ENCODE data around the gene SERP1. TPM values are rescaled to one million over a fixed set of nuclear protein-coding genes. Genes with fewer than 3 reads are reported as not detected.
"Not testable (repeated sequence)": the region's sequence is repeated elsewhere in the genome, so short reads cannot be mapped to it uniquely, and the experiment has no call there.

SERP1 gene
- total and polyA plus RNA-seq, 9 donors, result 47.7 to 97.1 (median 67.5) TPM

- no peak for DNase-seq
- no peaks in the 10 kb centered on the region for H3K36me3 ChIP-seq (ENCODE audit: control insufficient read depth, insufficient read depth, low read length)
- 80% methylated on average over 17 of the region's 24 CpGs for WGBS (ENCODE audit: insufficient coverage)
- H3K27me3 ChIP-seq (ENCODE audit: control insufficient read depth, insufficient read depth, low read length), result no peaks in the 10 kb centered on the region
- H3K9me3 ChIP-seq (replicated peaks; ENCODE audit: control insufficient read depth, low read depth, low read length), result no peaks in the 10 kb centered on the region
- H3K4me3 ChIP-seq (ENCODE audit: low read length), result no peak overlapping the region
- H3K27ac ChIP-seq (ENCODE audit: low read length), result no peak overlapping the region
- no peaks in the 10 kb centered on the region for H3K4me1 ChIP-seq (ENCODE audit: control insufficient read depth, insufficient read depth, low read length)
These were observed 25.9 kb downstream of the SERP1 start for GRCh38 chr3:150520408-150520807.

- DNase-seq, result no peak
These were observed 27.3 kb downstream of the SERP1 start for GRCh38 chr3:150519026-150519425.

GRCh38 chr3:150515210-150515609 is 31.1 kb downstream of the SERP1 start:
- no peak overlapping the region for H3K27ac ChIP-seq (ENCODE audit: low read length)
- no peak for DNase-seq
- no peaks in the 10 kb centered on the region for H3K4me1 ChIP-seq (ENCODE audit: control insufficient read depth, insufficient read depth, low read length)
- H3K4me3 ChIP-seq (ENCODE audit: low read length), result no peak overlapping the region
- no peaks in the 10 kb centered on the region for H3K27me3 ChIP-seq (ENCODE audit: control insufficient read depth, insufficient read depth, low read length)
- WGBS (ENCODE audit: insufficient coverage), result no CpG with 5 or more reads among the region's 4 CpGs
- no peaks in the 10 kb centered on the region for H3K9me3 ChIP-seq (replicated peaks; ENCODE audit: control insufficient read depth, low read depth, low read length)
- no peaks in the 10 kb centered on the region for H3K36me3 ChIP-seq (ENCODE audit: control insufficient read depth, insufficient read depth, low read length)

More at GRCh38 chr3:150519026-150519425, 27.3 kb downstream of the SERP1 start:
- no CpG with 5 or more reads among the region's 3 CpGs for WGBS (ENCODE audit: insufficient coverage)
- H3K27me3 ChIP-seq (ENCODE audit: control insufficient read depth, insufficient read depth, low read length), result no peaks in the 10 kb centered on the region
- no peaks in the 10 kb centered on the region for H3K4me1 ChIP-seq (ENCODE audit: control insufficient read depth, insufficient read depth, low read length)
- H3K9me3 ChIP-seq (replicated peaks; ENCODE audit: control insufficient read depth, low read depth, low read length), result no peaks in the 10 kb centered on the region
- H3K36me3 ChIP-seq (ENCODE audit: control insufficient read depth, insufficient read depth, low read length), result no peaks in the 10 kb centered on the region
- no peak overlapping the region for H3K4me3 ChIP-seq (ENCODE audit: low read length)
- no peak overlapping the region for H3K27ac ChIP-seq (ENCODE audit: low read length)

GRCh38 chr3:150511122-150511821 is 35.0 kb downstream of the SERP1 start:
- no CpG with 5 or more reads among the region's 4 CpGs for WGBS (ENCODE audit: insufficient coverage)

GRCh38 chr3:150509780-150510179 is 36.5 kb downstream of the SERP1 start:
- Histone ChIP-seq H3K27me3 (ENCODE audit: control insufficient read depth, insufficient read depth, low read length) (no peaks in the 10 kb centered on the region), H3K36me3 (ENCODE audit: control insufficient read depth, insufficient read depth, low read length) (no peaks in the 10 kb centered on the region), H3K4me1 (ENCODE audit: control insufficient read depth, insufficient read depth, low read length) (no peaks in the 10 kb centered on the region), H3K27ac (ENCODE audit: low read length) (no peak overlapping the region), H3K4me3 (ENCODE audit: low read length) (no peak overlapping the region), H3K9me3 (replicated peaks; ENCODE audit: control insufficient read depth, low read depth, low read length) (no peaks in the 10 kb centered on the region)
- no CpG with 5 or more reads among the region's 2 CpGs for WGBS (ENCODE audit: insufficient coverage)
- DNase-seq, result no peak

More at GRCh38 chr3:150511122-150511821, 35.0 kb downstream of the SERP1 start:
- Histone ChIP-seq H3K9me3 (replicated peaks; ENCODE audit: control insufficient read depth, low read depth, low read length) (no peaks in the 10 kb centered on the region), H3K27me3 (ENCODE audit: control insufficient read depth, insufficient read depth, low read length) (no peaks in the 10 kb centered on the region), H3K4me1 (ENCODE audit: control insufficient read depth, insufficient read depth, low read length) (no peaks in the 10 kb centered on the region), H3K36me3 (ENCODE audit: control insufficient read depth, insufficient read depth, low read length) (no peaks in the 10 kb centered on the region), H3K27ac (ENCODE audit: low read length) (no peak overlapping the region), H3K4me3 (ENCODE audit: low read length) (no peak overlapping the region)
- DNase-seq, result no peak

- Histone ChIP-seq H3K9me3 (replicated peaks; ENCODE audit: control insufficient read depth, low read depth, low read length) (no peaks in the 10 kb centered on the region), H3K27me3 (ENCODE audit: control insufficient read depth, insufficient read depth, low read length) (no peaks in the 10 kb centered on the region), H3K27ac (ENCODE audit: low read length) (no peak overlapping the region), H3K4me3 (ENCODE audit: low read length) (no peak overlapping the region), H3K4me1 (ENCODE audit: control insufficient read depth, insufficient read depth, low read length) (no peaks in the 10 kb centered on the region), H3K36me3 (ENCODE audit: control insufficient read depth, insufficient read depth, low read length) (no peaks in the 10 kb centered on the region)
- no peak for DNase-seq
These were observed 37.9 kb downstream of the SERP1 start for GRCh38 chr3:150508401-150508800.

GRCh38 chr3:150504483-150504882 is 41.8 kb downstream of the SERP1 start:
- peaks cover 5% of the 10 kb centered on the region for H3K9me3 ChIP-seq (replicated peaks; ENCODE audit: control insufficient read depth, low read depth, low read length)
- H3K4me3 ChIP-seq (ENCODE audit: low read length), result no peak overlapping the region
- no peaks in the 10 kb centered on the region for H3K4me1 ChIP-seq (ENCODE audit: control insufficient read depth, insufficient read depth, low read length)
- no peaks in the 10 kb centered on the region for H3K36me3 ChIP-seq (ENCODE audit: control insufficient read depth, insufficient read depth, low read length)
- no peak overlapping the region for H3K27ac ChIP-seq (ENCODE audit: low read length)
- DNase-seq, result no peak
- no peaks in the 10 kb centered on the region for H3K27me3 ChIP-seq (ENCODE audit: control insufficient read depth, insufficient read depth, low read length)
- 68% methylated on average over 3 of the region's 3 CpGs for WGBS (ENCODE audit: insufficient coverage)

GRCh38 chr3:150503402-150504099 is 42.7 kb downstream of the SERP1 start:
- H3K36me3 ChIP-seq (ENCODE audit: control insufficient read depth, insufficient read depth, low read length), result no peaks in the 10 kb centered on the region
- H3K9me3 ChIP-seq (replicated peaks; ENCODE audit: control insufficient read depth, low read depth, low read length), result peaks cover 5% of the 10 kb centered on the region
- 80% methylated on average over 2 of the region's 5 CpGs for WGBS (ENCODE audit: insufficient coverage)
- DNase-seq, result no peak
- H3K27ac ChIP-seq (ENCODE audit: low read length), result no peak overlapping the region
- H3K27me3 ChIP-seq (ENCODE audit: control insufficient read depth, insufficient read depth, low read length), result no peaks in the 10 kb centered on the region
- no peak overlapping the region for H3K4me3 ChIP-seq (ENCODE audit: low read length)
- H3K4me1 ChIP-seq (ENCODE audit: control insufficient read depth, insufficient read depth, low read length), result no peaks in the 10 kb centered on the region

- H3K27me3 ChIP-seq (ENCODE audit: control insufficient read depth, insufficient read depth, low read length); H3K4me3 ChIP-seq (ENCODE audit: low read length); H3K27ac ChIP-seq (ENCODE audit: low read length); H3K4me1 ChIP-seq (ENCODE audit: control insufficient read depth, insufficient read depth, low read length); DNase-seq; H3K36me3 ChIP-seq (ENCODE audit: control insufficient read depth, insufficient read depth, low read length); H3K9me3 ChIP-seq (replicated peaks; ENCODE audit: control insufficient read depth, low read depth, low read length): not testable (repeated sequence)
- WGBS (ENCODE audit: insufficient coverage), result no CpG with 5 or more reads among the region's 1 CpG
These were observed 45.3 kb downstream of the SERP1 start for GRCh38 chr3:150500960-150501359.

GRCh38 chr3:150497956-150498355 is 48.3 kb downstream of the SERP1 start:
- H3K4me1 ChIP-seq (ENCODE audit: control insufficient read depth, insufficient read depth, low read length), result no peaks in the 10 kb centered on the region
- H3K4me3 ChIP-seq (ENCODE audit: low read length), result no peak overlapping the region
- H3K27me3 ChIP-seq (ENCODE audit: control insufficient read depth, insufficient read depth, low read length), result no peaks in the 10 kb centered on the region
- H3K36me3 ChIP-seq (ENCODE audit: control insufficient read depth, insufficient read depth, low read length), result no peaks in the 10 kb centered on the region
- no peak for DNase-seq
- H3K9me3 ChIP-seq (replicated peaks; ENCODE audit: control insufficient read depth, low read depth, low read length), result peaks cover 5% of the 10 kb centered on the region
- H3K27ac ChIP-seq (ENCODE audit: low read length), result no peak overlapping the region
- no CpG with 5 or more reads among the region's 2 CpGs for WGBS (ENCODE audit: insufficient coverage)

All from muscle of leg (tissue), 11 donors.